Measurements from ENCODE around the gene PAPPA. TPM values are rescaled to one million over a fixed set of nuclear protein-coding genes. Genes with fewer than 3 reads are reported as not detected.

PAPPA gene
- total and polyA plus RNA-seq, 9 donors: 0.61 to 5.5 (median 2.6) TPM

- Histone ChIP-seq H3K4me1 (ENCODE audit: insufficient read depth) (no peaks in the 10 kb centered on the region), H3K27ac (no peak overlapping the region), H3K27me3 (no peaks in the 10 kb centered on the region), H3K36me3 (no peaks in the 10 kb centered on the region), H3K4me3 (no peak overlapping the region), H3K9me3 (no peaks in the 10 kb centered on the region)
- TF ChIP-seq EP300 (IDR thresholded peaks at IDR 0.05): no peak
- DNase-seq: no peak
- intact Hi-C loops (cut with DNase I): loop anchor here in 1 of 4 donors (10.0 kb wide), 1 partner anchor 46 kb away; no protein-coding TSS in a partner anchor
- WGBS, 3 donors: 67 to 73% (median 71%) methylated on average over 3 of the region's 3 CpGs
Observed at GRCh38 chr9:116178481-116179211, 25.1 kb downstream of the PAPPA start.

- intact Hi-C loops (cut with DNase I): loop anchor here in 1 of 4 donors (10.0 kb wide), 1 partner anchor 45 kb away; no protein-coding TSS in a partner anchor
- Histone ChIP-seq H3K4me1 (ENCODE audit: insufficient read depth) (no peaks in the 10 kb centered on the region), H3K4me3 (no peak overlapping the region), H3K27ac (no peak overlapping the region), H3K36me3 (no peaks in the 10 kb centered on the region), H3K27me3 (no peaks in the 10 kb centered on the region), H3K9me3 (no peaks in the 10 kb centered on the region)
- DNase-seq: no peak
- TF ChIP-seq CTCF (IDR thresholded peaks at IDR 0.05): no peak
- no peak for TF ChIP-seq POLR2A (IDR thresholded peaks at IDR 0.05)
- no peak for TF ChIP-seq EP300 (IDR thresholded peaks at IDR 0.05)
- WGBS, 3 donors: 66 to 76% (median 74%) methylated on average over 4 of the region's 4 CpGs
Observed at GRCh38 chr9:116179568-116179967, 26.0 kb downstream of the PAPPA start.

GRCh38 chr9:116181853-116182610 lies 28.4 kb downstream of the PAPPA start:
- H3K36me3 ChIP-seq: no peaks in the 10 kb centered on the region
- no peaks in the 10 kb centered on the region for H3K9me3 ChIP-seq
- no peak overlapping the region for H3K27ac ChIP-seq
- no peaks in the 10 kb centered on the region for H3K27me3 ChIP-seq
- TF ChIP-seq CTCF (IDR thresholded peaks at IDR 0.05) (no peak), POLR2A (IDR thresholded peaks at IDR 0.05) (no peak), EP300 (IDR thresholded peaks at IDR 0.05) (no peak)
- 87 to 93% (median 87%) methylated on average over 3 of the region's 3 CpGs for WGBS, 3 donors
- no peak overlapping the region for H3K4me3 ChIP-seq
- intact Hi-C loops (cut with DNase I): no loop called here
- no peak for DNase-seq
- H3K4me1 ChIP-seq (ENCODE audit: insufficient read depth): no peaks in the 10 kb centered on the region

- Histone ChIP-seq H3K27ac (no peak overlapping the region), H3K36me3 (no peaks in the 10 kb centered on the region), H3K4me3 (no peak overlapping the region), H3K27me3 (no peaks in the 10 kb centered on the region), H3K4me1 (ENCODE audit: insufficient read depth) (no peaks in the 10 kb centered on the region), H3K9me3 (no peaks in the 10 kb centered on the region)
- 93 to 95% (median 94%) methylated on average over 5 of the region's 5 CpGs for WGBS, 3 donors
- DNase-seq: no peak
- no peak for TF ChIP-seq CTCF (IDR thresholded peaks at IDR 0.05)
- no peak for TF ChIP-seq POLR2A (IDR thresholded peaks at IDR 0.05)
- no peak for TF ChIP-seq EP300 (IDR thresholded peaks at IDR 0.05)
- intact Hi-C loops (cut with DNase I): no loop called here
Observed at GRCh38 chr9:116182876-116183275, 29.3 kb downstream of the PAPPA start.
